ENCODE measurements around the gene MGST2. TPM values are rescaled to one million over a fixed set of nuclear protein-coding genes. Genes with fewer than 3 reads are reported as not detected.
"Not testable (repeated sequence)": the region's sequence is repeated elsewhere in the genome, so short reads cannot be mapped to it uniquely, and the experiment has no call there.

Gene MGST2
- total RNA-seq, 2 donors from 2014 or later = 29.2 to 32.0 TPM

DNA sequence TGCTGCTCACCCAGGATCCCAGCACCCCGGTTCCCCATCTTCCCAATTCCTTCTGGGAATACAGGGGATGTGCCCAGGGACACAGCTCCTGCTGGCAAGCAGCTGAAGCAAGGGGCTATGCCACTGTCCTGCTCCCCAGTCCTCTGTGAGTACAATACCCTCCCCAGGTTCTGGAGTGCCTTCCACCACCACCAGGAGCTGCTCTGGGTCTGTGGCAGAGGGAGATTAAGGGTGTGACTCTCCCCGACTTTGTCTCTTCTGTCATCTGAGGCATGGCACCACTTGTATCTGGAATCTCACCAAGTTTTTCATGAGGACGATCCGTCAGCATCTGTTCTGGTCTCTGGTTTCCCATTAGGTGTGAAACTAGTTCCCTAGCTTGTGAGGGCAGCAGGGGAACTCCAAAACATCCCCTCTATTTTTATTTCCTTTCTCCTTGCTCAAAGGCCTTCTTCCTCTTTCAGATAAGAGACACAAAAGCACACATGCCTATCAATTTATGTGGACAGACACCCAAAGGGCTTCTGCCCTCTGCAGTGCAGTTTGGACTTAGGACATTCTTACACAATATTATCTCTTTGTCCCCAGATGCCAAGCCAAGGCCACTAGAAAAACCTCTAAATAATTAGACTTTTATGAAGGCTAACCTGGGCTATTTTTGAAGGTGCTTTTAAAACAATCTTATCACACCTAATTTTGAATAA lies 26.8 kb downstream of the MGST2 start:
- H3K27ac Mint-ChIP-seq = no peak overlapping the region
- H3K9me3 Mint-ChIP-seq = peaks cover 3% of the 10 kb centered on the region
- no peaks in the 10 kb centered on the region for H3K36me3 Mint-ChIP-seq (ENCODE audit: low read depth)
- no peak for ATAC-seq (replicated peaks)
- H3K27me3 Mint-ChIP-seq = no peaks in the 10 kb centered on the region
- H3K4me3 Mint-ChIP-seq = no peak overlapping the region
- no peaks in the 10 kb centered on the region for H3K4me1 Mint-ChIP-seq

DNA sequence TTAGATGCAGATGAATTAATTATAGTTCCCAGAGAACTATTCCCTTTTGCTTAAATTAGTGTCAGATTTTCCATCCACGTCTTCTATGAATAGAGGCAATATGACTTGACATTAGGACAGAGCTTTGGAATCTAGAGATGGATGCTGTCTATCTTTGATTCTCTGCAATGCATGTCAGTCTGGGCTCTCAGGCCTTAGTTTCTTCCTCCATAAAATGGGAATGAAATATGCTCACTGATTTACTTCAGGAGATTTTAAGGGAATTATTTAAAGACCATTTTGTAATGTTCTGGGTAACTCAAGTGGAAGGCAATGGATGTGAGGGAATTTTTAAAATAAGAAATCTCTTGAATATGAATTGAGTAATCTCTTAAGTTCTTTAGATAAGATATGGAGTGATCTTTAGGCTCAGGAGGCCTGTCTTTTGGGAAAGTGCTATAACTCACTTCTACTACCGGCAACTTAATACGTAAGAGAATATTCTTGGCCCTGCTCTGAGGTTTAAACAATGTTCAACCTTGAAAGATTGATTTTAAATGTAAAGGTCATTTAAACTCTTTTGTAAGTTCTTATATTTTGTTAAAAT lies 29.0 kb downstream of the MGST2 start:
- peaks cover 6% of the 10 kb centered on the region for H3K36me3 Mint-ChIP-seq (ENCODE audit: low read depth)
- H3K27ac Mint-ChIP-seq = peak overlapping the region; percentile 21
- H3K27me3 Mint-ChIP-seq = no peaks in the 10 kb centered on the region
- no peaks in the 10 kb centered on the region for H3K4me1 Mint-ChIP-seq
- ATAC-seq (replicated peaks) = no peak
- no peak overlapping the region for H3K4me3 Mint-ChIP-seq
- peaks cover 3% of the 10 kb centered on the region for H3K9me3 Mint-ChIP-seq

DNA sequence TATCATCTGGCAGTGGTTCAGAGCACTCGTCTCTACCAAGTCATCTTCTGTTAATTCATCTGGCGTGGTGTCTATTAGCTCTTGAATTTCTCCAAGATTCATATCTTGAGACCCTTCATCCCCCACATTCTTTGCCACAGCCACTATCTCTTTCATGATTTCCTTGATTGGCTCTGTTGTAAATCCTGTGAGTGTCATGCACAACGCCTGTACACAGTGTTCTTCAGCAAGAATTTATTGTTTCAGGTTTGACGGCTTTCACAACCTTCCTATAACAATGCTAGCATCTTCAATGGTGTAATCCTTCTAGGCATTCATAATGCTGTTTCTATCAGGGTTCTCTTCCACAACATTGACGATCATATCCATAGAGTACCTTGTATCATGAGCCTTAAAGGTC lies 30.9 kb downstream of the MGST2 start:
- Mint-ChIP-seq H3K27ac (no peak overlapping the region), H3K4me3 (no peak overlapping the region), H3K4me1 (no peaks in the 10 kb centered on the region), H3K9me3 (peaks cover 3% of the 10 kb centered on the region), H3K36me3 (ENCODE audit: low read depth) (peaks cover 6% of the 10 kb centered on the region), H3K27me3 (no peaks in the 10 kb centered on the region)
- ATAC-seq (replicated peaks) = no peak

DNA sequence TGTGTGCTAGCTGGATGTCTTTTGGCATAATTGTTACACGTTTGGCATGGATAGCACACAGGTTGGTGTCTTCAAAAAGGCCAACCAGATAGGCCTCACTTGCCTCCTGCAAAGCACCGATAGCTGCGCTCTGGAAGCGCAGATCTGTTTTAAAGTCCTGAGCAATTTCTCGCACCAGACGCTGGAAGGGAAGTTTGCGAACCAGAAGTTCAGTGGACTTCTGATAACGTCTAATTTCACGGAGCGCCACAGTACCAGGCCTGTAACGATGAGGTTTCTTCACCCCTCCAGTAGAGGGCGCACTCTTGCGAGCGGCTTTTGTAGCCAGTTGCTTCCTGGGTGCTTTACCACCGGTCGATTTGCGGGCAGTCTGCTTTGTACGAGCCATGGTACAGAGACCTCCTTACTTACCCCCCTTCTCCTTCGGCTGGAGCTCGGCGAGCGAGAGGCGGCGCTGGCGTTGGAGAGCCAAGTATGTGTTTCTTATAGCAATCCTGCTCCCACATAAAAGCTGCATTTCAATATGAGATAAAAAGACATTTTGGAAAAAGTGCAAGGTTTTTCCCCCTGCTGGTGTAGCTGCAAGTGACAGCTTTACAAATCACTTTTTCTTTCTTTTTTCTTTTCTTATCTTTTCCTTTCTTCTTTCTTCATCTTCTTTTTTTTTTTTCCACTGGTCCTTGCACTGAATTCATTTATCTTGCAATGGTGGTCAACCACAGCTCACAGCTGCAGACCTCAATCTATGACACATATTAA lies 32.7 kb downstream of the MGST2 start:
- not testable (repeated sequence) for H3K4me3 Mint-ChIP-seq; H3K36me3 Mint-ChIP-seq (ENCODE audit: low read depth); H3K9me3 Mint-ChIP-seq; H3K27ac Mint-ChIP-seq; H3K27me3 Mint-ChIP-seq; ATAC-seq (replicated peaks); H3K4me1 Mint-ChIP-seq

DNA sequence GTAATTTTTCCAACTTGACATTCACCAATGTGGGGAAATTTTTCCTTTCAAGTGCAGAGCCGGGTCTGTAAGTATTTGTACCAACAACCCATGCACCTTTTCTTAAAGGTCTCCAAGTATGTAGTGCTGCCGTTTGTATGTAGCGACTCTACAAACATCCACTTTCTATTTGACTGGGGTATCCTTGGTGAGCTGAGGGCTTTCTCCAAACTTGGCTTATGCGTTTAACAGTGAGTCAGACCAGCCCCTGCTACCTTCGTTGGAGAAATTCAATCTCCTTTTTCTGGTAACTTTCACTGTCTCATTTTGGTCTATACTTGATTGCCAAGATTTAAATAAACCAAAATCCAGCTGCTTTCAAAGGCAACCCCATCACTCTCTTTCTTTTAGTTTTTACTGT lies 34.9 kb downstream of the MGST2 start:
- H3K27ac Mint-ChIP-seq = no peak overlapping the region
- peaks cover 17% of the 10 kb centered on the region for H3K36me3 Mint-ChIP-seq (ENCODE audit: low read depth)
- peak; percentile 83 for ATAC-seq (replicated peaks)
- no peak overlapping the region for H3K4me3 Mint-ChIP-seq
- H3K9me3 Mint-ChIP-seq = peaks cover 3% of the 10 kb centered on the region
- H3K27me3 Mint-ChIP-seq = no peaks in the 10 kb centered on the region
- H3K4me1 Mint-ChIP-seq = no peaks in the 10 kb centered on the region

DNA sequence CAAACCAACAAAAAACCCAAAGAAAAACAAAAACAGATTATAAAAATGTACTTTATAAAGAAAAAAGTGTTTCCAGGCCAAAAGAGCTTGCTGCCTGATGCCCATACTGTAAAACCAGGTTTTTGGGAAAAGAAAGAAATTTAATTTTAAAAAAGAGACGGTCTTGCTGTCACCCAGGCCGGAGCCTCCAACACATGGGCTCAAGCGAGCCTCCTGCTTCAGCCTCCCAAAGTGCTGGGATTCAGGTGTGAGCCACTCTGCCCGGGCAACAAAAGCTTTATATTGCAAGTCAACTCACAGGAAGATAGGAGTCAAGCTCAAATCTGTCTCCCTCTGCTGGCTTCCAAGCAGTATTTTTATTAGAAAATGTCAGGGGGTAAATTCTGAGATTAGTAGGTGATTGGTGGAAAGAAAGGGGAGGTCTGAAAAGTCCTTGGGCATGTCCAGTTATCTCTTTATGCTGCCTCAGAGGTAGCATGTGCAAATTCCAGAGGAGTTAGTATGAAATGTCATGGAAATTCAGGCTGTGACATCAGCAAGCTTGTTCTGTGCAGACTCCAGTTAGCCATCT lies 39.4 kb downstream of the MGST2 start:
- no peaks in the 10 kb centered on the region for H3K9me3 Mint-ChIP-seq
- no peaks in the 10 kb centered on the region for H3K27me3 Mint-ChIP-seq
- no peak overlapping the region for H3K4me3 Mint-ChIP-seq
- H3K36me3 Mint-ChIP-seq (ENCODE audit: low read depth) = peaks cover 11% of the 10 kb centered on the region
- H3K27ac Mint-ChIP-seq = no peak overlapping the region
- H3K4me1 Mint-ChIP-seq = no peaks in the 10 kb centered on the region
- ATAC-seq (replicated peaks) = no peak

DNA sequence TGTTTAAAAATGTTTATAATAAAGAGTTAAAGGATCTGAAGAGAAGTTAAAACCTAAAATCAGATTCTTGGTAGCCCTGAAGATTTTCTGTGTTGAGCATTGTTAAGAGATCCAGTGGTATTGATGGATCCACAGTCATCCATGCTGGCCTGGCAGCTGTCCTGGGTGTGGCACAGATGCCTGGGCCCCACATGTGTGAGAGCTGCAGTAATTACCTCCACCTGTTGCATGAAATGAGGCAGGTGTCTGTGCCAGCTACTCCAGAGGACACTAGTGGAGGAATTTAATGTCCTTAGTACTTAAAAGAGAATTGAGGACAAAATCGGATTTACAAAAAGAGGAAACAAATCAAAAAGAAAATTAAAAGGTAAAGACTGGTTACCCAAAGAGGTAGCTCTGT lies 44.0 kb downstream of the MGST2 start:
- no peaks in the 10 kb centered on the region for H3K4me1 Mint-ChIP-seq
- no peak overlapping the region for H3K4me3 Mint-ChIP-seq
- H3K36me3 Mint-ChIP-seq (ENCODE audit: low read depth) = peaks cover 5% of the 10 kb centered on the region
- no peaks in the 10 kb centered on the region for H3K9me3 Mint-ChIP-seq
- ATAC-seq (replicated peaks) = no peak
- H3K27ac Mint-ChIP-seq = no peak overlapping the region
- H3K27me3 Mint-ChIP-seq = no peaks in the 10 kb centered on the region

DNA sequence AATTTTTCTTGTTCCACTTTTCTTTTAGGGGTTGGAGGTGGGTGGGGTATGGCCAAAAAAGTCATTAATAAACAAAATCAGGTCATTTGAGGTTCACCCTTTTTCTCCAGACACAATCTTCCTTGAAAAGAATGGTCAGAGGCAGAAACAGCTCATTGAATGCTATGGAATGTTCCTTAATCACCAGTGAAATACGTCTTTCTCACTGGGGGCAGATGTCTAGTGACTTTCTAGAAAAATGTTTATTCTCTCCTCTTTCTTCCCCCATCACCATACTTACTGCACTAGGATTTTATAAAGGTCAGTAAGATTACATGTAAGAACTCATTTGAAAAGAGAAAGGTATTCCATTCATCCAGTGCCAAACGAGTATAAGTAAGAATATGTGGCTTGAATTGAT lies 44.5 kb downstream of the MGST2 start:
- Mint-ChIP-seq H3K36me3 (ENCODE audit: low read depth) (peaks cover 4% of the 10 kb centered on the region), H3K4me1 (no peaks in the 10 kb centered on the region), H3K4me3 (no peak overlapping the region), H3K27me3 (no peaks in the 10 kb centered on the region), H3K27ac (no peak overlapping the region), H3K9me3 (no peaks in the 10 kb centered on the region)
- ATAC-seq (replicated peaks) = no peak

DNA sequence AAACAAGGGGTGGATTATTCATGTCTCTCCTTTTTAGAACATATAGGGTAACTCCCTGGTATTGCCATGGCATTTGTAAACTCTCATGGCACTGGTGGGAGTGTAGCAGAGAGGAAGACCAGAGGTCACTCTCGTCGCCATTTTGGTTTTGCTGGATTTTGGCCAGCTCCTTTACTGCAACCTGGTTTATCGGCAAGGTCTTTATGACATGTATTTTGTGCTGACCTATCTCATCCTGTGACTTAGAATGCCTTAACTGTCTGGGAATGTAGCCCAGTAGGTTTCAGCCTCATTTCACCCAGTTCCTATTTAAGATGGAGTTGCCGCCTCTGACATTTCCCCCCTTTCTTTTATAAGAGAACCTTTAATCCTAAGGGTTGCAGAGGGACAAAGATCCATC lies 45.8 kb downstream of the MGST2 start:
- H3K36me3 Mint-ChIP-seq (ENCODE audit: low read depth) = no peaks in the 10 kb centered on the region
- H3K4me3 Mint-ChIP-seq = no peak overlapping the region
- H3K4me1 Mint-ChIP-seq = no peaks in the 10 kb centered on the region
- no peaks in the 10 kb centered on the region for H3K27me3 Mint-ChIP-seq
- no peaks in the 10 kb centered on the region for H3K9me3 Mint-ChIP-seq
- ATAC-seq (replicated peaks) = no peak
- no peak overlapping the region for H3K27ac Mint-ChIP-seq

DNA sequence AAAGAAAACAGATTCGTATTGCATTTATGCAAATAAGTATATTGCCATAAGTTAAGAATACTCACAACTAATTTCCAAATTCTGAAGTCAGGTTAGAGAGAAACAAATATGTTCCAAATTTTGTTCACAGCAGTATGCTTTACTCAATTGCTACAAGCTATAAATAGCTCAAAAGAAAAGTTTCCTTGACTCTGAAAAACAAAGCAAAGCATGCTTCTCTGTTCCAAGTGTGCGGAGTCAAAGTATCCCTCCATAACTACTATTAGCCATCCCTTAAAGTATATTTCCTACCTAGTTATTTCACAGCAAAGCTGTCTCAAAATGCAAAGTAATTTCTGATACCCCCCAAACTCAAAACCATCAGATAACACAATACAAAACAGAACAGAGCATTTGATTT lies 47.3 kb downstream of the MGST2 start:
- H3K36me3 Mint-ChIP-seq (ENCODE audit: low read depth) = no peaks in the 10 kb centered on the region
- H3K27ac Mint-ChIP-seq = no peak overlapping the region
- no peaks in the 10 kb centered on the region for H3K4me1 Mint-ChIP-seq
- no peaks in the 10 kb centered on the region for H3K9me3 Mint-ChIP-seq
- ATAC-seq (replicated peaks) = no peak
- H3K27me3 Mint-ChIP-seq = no peaks in the 10 kb centered on the region
- H3K4me3 Mint-ChIP-seq = no peak overlapping the region

DNA sequence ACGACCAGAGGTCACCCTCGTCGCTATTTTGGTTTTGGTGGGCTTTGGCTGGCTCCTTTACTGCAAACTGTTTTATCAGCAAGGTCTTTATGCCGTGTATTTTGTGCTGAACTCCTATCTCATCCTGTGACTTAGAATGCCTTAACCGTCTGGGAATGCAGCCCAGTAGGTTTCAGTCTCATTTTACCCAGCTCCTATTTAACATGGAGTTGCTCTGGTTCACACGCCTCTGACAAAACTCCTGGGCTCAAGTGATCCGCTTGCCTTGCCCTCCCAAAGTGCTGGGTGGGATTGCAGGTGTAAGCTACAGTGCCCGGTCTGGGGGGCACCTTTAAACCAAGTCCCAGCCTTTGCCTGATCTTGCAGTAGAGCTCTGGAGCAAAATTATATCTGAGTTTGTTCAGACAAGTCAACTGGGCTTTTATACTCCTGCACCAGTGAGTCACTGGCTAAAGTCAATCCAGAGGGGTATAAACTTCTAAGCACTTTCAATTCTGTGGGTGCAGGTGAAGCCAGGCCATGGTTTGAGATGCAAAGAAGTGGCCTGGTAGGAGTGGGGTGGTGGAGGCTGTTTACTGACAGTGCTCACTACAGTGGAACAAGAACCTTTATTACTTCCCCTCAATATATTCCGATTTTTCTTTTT lies 50.2 kb downstream of the MGST2 start:
- Mint-ChIP-seq H3K4me1 (no peaks in the 10 kb centered on the region), H3K4me3 (no peak overlapping the region), H3K27ac (no peak overlapping the region), H3K9me3 (no peaks in the 10 kb centered on the region), H3K27me3 (no peaks in the 10 kb centered on the region), H3K36me3 (ENCODE audit: low read depth) (no peaks in the 10 kb centered on the region)
- peak; percentile 31 for ATAC-seq (replicated peaks)

DNA sequence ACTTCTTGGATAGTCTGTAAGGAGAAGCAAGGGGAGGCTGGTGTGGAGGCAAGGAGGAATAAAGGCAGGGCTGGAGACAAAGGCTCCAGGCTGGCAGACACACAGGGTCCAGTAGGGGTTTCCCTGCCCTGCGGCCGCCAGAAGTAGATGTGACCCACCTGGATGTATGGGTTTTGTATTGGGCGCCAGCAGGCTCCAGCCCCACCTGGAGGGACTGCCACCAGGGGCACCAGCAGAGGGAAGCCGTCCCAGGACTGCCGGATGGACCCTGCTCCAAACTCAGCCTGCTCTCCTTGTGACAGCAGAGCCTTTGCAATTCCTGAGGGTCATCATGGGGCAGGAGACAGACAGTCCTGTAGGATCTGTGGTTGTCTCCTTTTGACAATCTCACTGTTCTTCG lies 52.7 kb downstream of the MGST2 start:
- ATAC-seq (replicated peaks) = no peak
- H3K4me1 Mint-ChIP-seq = no peaks in the 10 kb centered on the region
- no peaks in the 10 kb centered on the region for H3K27me3 Mint-ChIP-seq
- no peak overlapping the region for H3K27ac Mint-ChIP-seq
- H3K4me3 Mint-ChIP-seq = no peak overlapping the region
- no peaks in the 10 kb centered on the region for H3K9me3 Mint-ChIP-seq
- no peaks in the 10 kb centered on the region for H3K36me3 Mint-ChIP-seq (ENCODE audit: low read depth)

DNA sequence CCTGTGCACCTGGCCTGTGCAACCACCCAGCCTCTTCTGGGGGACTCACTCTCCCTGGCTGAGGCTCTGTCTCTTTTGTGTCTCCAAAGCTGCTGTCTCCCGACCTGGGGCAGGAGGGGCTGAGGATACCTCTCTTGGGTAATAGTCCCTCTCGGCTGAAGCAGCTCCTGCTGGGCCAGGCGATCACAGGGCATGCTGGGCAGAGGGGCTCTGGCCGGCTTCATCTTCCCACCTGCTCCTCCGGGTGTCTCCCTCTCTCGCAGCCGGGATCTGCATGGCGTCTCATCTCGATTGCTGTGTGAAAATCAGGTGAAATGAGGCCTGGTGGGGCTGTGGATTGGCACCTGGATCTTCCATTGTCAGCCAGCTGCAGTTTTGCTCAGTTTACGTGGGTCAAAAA lies 53.2 kb downstream of the MGST2 start:
- no peak overlapping the region for H3K27ac Mint-ChIP-seq
- H3K4me1 Mint-ChIP-seq = no peaks in the 10 kb centered on the region
- no peaks in the 10 kb centered on the region for H3K27me3 Mint-ChIP-seq
- no peaks in the 10 kb centered on the region for H3K36me3 Mint-ChIP-seq (ENCODE audit: low read depth)
- ATAC-seq (replicated peaks) = no peak
- H3K9me3 Mint-ChIP-seq = no peaks in the 10 kb centered on the region
- H3K4me3 Mint-ChIP-seq = no peak overlapping the region

DNA sequence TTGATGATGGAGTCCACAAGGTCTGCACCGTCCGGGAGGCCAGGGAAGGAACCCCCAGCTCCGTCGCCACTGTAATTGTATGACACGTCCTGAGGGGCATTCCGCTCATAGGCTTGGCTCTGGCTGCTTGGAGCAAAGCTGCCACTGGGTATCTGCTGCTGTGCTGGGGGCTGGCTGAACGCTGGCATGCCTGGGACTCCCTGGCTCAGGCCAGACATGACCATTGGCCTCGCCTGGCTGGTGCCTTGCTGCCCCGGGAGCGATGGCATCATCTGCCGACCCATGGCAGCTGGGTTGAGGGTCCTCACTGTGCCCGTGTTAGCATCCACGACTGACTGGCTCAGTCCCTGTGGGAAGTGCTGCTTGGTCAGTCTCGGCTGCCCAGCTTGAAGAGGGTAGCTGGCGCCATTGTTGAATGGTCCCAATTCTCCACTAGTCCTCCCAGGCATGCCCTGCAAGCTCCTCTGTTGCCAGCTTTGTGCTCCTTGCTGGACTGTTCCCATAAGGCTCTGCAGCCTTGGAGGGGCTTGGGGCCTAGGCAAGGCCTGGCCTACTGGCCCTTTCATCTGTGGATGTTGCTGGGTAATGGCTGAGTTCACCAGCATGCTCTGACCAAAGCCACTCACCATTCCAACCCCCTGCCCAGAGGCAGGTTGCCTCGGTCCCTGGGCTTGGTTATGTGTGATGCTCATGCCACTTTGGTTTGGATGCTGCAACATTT lies 53.9 kb downstream of the MGST2 start:
- H3K27ac Mint-ChIP-seq = no peak overlapping the region
- H3K9me3 Mint-ChIP-seq = no peaks in the 10 kb centered on the region
- H3K27me3 Mint-ChIP-seq = no peaks in the 10 kb centered on the region
- H3K4me3 Mint-ChIP-seq = no peak overlapping the region
- no peaks in the 10 kb centered on the region for H3K4me1 Mint-ChIP-seq
- no peak for ATAC-seq (replicated peaks)
- H3K36me3 Mint-ChIP-seq (ENCODE audit: low read depth) = no peaks in the 10 kb centered on the region

Data from activated T-helper 17 cell treated with anti-CD3 and anti-CD28 coated beads, Interleukin-2, amount 50 U/mL, for 72 hours (primary cell).